UCSD-AML1 (cell line): ENCODE results near the gene SLC37A1.

ENCODE experiments used
- DNase-seq: peaks from one replicate; lab custom pipeline; 2025; ENCODE audit not compliant: unreplicated experiment; lab: John Stamatoyannopoulos, UW

SLC37A1 gene

GRCh38 chr21:42572906-42573495 lies 59.3 kb downstream of the SLC37A1 start:
- no peak for DNase-seq

GRCh38 chr21:42574234-42575027 lies 60.8 kb downstream of the SLC37A1 start:
- no peak for DNase-seq

- no peak for DNase-seq
Measured at GRCh38 chr21:42575111-42575510, 61.5 kb downstream of the SLC37A1 start.

GRCh38 chr21:42576639-42577038 lies 63.0 kb downstream of the SLC37A1 start:
- no peak for DNase-seq

DNA sequence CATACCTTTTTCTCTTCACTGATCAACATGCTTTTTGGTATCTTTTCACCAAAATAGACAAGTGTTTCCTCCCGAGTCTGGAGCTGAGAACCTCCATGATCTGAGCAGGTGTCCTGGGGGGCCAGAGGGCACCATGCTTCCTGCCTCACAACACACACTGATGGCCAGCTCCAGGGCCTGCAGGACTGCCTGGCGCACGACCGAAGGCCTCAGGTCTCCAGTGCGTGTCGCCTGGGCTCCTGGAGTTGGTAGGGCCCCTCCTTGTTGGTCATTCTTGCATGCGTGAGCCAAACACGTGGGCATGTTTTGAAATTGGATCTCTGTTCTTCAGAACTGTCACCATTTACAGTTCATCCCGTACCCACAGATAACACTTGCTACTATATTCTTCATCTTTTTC lies 64.4 kb downstream of the SLC37A1 start:
- DNase-seq, result no peak

GRCh38 chr21:42578761-42579415 lies 65.2 kb downstream of the SLC37A1 start:
- DNase-seq, result no peak

DNA sequence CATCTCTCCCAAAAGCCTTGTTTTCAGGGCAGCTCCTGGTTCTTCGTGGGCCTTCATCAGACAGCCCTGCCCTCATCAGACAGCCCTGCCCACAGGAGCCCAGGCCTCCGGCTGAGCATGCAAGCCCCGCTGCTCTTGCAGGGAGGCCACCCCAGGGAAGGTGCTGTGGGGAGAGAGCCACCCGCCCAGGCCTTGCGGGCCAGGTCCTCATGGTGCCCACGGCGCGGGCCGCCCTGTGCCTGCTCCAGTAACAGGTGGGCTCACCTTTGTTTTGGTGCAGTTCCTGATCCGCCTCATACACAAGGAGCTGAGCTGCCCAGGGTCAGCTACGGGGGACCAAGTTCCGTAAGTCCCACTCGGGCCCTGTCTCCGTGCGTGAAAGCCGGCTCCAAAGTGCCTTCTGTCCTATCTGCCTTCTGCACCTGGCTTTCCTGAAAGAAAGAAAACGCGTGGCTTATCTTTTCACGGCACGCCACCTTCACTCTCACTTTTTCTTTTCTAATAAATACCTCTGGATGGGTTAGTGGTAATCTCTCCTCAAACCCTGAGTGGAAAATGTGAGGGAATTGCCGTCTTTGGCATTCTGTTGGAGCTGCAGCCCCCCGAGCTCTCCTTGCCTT lies 65.9 kb downstream of the SLC37A1 start:
- no peak for DNase-seq

GRCh38 chr21:42580076-42580792 lies 66.6 kb downstream of the SLC37A1 start:
- no peak for DNase-seq

- no peak for DNase-seq
Measured at GRCh38 chr21:42580793-42581321, 67.2 kb downstream of the SLC37A1 start.

DNA sequence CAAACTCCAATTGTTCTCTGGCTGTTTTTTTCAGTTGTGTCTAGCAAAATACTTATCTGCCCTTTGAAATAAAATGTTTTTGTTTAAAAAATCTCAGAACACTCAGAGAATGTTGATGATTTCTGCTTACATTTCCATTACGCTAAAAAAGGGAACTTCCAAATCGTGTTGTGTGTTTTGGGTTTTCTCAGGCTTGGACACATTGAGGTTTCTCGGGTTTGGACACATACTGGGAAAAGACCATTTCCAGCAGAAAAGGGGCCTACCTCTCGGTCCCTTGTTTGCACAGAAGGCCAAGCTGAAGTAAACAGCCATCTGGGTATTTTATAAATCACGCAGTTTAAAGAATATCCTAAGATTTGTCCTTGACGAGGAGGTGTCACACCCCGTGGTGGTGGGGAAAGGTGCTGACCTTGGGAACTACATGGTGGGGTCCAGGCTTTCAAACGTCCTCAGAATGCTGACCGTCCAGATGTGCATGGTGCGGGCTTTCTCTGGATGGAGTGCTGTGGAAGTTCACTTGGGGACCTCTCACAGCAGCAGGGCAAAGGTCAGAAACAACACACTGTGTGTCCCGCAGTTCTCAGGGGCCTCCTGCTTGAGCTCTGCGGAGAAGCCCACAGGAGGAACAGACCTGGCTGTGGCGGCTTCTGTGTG lies 67.8 kb downstream of the SLC37A1 start:
- DNase-seq, result no peak

DNA sequence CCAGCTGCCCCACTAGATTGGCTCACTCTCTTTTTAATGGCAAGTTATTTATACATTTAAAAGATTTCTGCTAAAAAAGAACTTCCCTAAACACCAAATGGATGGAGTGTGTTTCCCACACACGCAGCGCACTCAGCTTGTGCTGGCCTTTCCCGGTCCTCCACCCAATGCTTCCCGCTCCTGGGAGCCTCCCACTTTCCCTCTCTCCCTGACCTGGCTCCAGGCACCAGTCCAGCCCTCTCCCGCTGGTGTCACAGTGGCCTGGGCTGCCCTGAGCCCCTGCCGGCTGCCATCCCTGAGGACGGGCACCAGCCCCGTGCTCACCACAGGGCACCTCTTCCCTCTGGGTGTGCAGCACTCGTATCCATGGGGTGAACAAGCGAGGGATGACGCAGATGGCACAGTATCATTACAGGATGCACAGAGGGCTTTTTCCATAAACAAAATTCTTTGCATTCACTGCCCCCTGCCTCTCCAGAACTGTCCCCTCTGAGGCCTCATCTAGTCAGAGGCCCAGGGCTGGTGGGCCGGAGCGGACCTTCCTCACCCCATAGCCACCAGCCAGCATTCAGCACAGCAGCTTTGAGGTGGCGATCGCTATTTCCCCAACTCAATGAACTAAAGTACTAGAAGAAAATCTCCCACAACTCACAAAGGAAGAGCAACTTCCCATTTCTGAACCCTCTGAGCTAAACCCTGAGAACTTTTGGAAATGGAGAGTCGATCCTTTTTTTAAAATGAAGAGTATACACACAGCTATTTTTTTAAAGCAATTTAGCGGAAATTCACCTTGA lies 68.5 kb downstream of the SLC37A1 start:
- no peak for DNase-seq

DNA sequence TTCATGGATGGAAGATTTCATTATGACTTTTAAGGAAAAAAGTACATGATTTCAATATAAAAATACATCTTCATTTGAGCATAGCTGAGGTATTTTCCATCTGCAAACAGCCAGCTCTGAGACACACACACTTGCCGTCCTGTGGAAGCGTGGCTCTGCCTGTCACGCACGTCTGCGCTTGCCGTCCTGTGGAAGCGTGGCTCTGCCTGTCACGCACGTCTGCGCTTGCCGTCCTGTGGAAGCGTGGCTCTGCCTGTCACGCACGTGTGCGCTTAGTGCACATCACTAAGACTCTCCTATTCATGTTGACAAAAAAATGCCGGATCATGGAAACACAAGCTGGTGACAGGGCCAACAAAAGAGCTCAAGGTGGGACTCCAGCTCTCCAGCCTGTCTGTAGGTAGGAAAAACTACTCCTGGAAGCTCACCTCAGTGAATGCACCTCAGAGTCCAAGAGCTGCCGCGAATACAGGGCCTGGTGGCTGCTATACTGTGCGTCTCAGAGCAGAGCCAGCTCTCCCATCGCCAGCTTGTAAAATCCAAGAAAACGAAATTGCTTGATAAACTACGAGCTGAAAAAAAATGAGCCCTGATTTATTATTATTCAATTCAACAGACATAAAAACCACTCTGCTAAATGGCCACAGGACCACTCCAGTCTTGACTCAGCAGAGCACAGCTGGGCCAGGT lies 69.3 kb downstream of the SLC37A1 start:
- no peak for DNase-seq

- no peak for DNase-seq
Measured at GRCh38 chr21:42583477-42584295, 70.0 kb downstream of the SLC37A1 start.

DNA sequence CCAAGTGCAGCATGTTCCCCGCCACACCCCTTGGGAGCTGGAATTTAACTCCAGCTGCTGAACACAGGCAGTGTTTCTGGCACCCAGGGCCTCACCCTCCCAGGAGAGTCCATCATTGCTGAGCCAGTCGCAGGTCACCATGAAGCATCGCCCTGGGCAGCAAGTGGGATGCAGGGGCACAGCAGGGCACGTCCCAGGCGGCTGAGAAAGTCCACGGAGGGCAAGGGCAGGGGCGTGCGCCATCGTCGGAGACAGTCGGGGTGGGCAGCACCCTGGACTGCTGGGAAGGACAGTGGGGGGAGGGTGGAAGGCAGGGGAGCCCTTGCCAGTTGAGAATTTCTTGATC lies 70.6 kb downstream of the SLC37A1 start:
- DNase-seq, result no peak

- DNase-seq, result no peak
Measured at GRCh38 chr21:42585881-42586280, 72.2 kb downstream of the SLC37A1 start.

DNA sequence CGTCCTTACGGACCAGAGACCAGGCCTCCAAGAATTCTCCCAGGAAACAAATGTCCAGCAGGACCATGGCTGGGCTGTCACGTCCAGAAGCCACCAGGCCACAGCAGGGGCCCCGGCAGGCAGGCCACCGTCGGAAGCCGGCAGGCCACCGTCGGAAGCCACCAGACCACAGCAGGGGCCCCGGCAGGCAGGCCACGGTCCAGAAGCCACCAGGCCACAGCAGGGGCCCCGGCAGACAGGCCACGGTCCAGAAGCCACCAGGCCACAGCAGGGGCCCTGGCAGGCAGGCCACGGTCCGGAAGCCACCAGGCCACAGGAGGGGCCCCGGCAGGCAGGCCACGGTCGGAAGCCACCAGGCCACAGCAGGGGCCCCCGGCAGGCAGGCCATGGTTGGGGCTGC lies 72.8 kb downstream of the SLC37A1 start:
- DNase-seq, result no peak

GRCh38 chr21:42587036-42587435 lies 73.4 kb downstream of the SLC37A1 start:
- DNase-seq, result no peak

DNA sequence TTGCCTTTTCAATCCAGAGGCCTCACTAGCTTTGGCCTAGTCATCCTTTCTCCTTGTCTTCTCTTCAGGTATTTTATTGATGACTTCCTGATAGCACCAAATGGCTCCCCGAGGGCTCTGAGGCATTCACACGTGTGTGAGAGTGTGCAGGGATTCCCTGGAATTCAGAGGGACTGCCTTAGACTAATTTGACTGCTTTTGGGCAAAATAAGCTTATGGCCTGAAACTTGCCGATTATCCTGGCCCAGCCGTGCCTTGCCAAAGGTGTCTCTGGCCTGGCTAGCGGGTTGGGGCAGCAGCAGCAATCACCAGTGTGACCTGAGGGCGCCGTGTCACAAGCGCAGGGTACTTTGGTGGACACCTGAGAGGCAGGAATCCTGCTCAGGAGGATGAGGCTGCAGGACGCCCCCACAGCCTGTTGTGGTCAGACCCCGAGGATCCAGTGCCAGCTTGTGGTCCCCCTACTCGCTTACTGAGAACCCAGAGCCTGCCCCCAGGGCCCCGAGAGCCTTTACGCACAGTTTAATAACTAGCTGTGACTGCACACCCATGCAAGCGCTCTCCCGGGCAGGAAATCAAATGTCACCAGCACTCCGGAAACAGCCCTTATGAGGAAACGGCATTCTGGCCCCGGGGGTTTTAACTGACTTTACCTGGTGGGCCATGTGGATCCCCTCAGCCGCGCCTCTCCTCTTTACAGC lies 76.9 kb downstream of the SLC37A1 start:
- DNase-seq, result peak; percentile 50
